ENCODE results near the gene PPP6R2.

GRCh38 chr22:50302564-50302963 lies 40.6 kb upstream of the PPP6R2 start:
- TF ChIP-seq POLR2A (IDR thresholded peaks at IDR 0.05) (no peak), CTCF (IDR thresholded peaks at IDR 0.05 in 8 of 11, conservative IDR thresholded peaks at IDR 0.05 in 3 of 11) (no peak), POLR2AphosphoS5 (IDR thresholded peaks at IDR 0.05) (peak in 1 of 3 donors; percentile 6)

All from spleen (tissue), 7 donors.